Measurements from ENCODE around the gene RNF111.
"Not testable (repeated sequence)": the region's sequence is repeated elsewhere in the genome, so short reads cannot be mapped to it uniquely, and the experiment has no call there.

The RNF111 gene

DNA sequence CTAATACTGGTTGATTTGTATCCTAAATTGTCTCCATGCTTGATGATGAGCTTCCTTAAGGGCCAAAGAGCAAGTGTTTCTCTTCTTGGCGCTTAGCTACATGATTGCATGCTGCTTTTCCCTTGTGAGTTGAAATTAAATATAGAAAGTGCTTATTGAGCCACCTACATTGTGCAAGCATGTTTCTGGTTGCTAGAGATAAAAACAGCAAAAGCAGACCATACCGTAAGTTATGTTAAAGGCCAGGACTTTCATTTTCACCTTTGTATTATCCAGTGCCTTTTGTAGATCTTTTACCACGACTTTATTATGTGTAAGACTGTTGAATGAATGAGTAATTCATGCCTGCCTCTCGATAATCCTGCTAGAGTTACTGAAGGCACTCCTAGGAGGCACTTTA lies 75.6 kb downstream of the RNF111 start:
- DNase-seq: no peak

DNA sequence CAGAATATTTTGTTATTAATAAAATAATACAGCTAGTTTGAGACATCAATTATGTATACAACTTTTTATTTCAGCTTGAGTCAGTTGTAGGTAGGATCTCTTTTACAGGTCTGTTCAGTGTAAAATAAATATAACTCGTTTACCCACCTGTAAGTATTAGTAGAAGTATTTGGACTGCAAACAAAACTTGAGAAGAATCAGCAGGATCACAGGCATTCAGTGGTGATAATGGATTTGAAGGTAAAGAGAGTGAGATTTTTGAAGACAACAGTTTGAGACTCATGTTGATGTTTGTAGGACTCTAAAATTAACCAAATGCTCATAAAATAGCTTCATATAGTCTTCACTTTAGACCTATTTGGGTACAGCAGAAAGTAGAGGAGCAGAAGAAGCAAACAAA lies 82.0 kb downstream of the RNF111 start:
- no peak for DNase-seq

DNA sequence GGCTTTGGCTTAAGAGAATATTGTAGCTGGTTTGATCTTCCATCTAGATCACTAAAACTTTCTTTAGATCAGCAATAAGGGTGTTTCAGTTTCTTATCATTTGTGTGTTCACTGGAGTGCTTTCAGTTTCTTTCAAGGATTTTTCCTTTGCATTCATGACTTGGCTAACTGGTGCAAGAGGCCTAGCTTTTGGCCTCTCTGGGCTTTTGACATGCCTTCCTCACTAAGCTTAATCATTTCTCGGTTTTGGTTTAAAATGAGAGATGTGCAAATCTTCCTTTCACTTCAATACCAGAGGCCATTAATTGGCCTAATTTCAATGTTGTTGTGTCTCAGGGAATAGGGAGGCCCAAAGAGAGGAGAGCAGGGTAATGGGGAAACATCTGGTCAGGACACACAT lies 87.1 kb downstream of the RNF111 start:
- DNase-seq: no peak

DNA sequence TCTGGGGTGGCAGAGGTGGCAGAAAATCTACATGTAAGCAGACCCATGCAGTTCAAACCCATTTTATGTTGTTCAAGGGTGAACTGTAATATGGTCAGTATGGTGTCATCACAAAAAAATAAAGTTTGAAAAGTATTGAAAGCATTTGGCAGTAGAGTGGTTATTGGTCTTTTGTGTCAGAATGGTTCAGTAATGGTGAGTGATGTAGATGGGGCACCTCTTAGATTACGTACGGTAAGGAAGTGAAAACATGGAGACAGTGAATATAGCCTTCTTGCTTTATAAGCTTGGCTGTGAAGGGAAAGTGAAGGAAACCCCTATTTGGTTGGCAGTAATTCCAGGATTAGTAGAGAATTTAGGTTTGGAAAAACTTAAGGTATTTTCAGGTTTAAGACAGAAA lies 100.3 kb downstream of the RNF111 start:
- DNase-seq: no peak

DNA sequence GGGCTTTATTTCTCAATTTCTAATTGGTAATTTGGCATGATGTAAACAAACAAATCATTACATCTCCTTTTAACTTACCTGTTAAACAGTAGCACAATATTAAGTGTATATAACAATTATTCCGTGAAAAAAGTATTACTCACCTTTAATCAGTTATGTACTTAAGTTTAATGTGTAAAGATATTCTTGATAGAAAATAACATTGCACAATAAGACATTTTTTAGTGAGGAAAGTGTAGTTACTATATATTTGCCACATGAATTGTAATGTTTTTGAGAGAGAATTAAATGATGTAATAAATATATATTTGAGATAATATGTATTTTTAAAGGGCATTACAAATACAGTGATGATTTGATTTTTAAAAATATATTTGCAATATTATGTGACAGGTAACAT lies 106.6 kb downstream of the RNF111 start:
- DNase-seq: no peak

DNA sequence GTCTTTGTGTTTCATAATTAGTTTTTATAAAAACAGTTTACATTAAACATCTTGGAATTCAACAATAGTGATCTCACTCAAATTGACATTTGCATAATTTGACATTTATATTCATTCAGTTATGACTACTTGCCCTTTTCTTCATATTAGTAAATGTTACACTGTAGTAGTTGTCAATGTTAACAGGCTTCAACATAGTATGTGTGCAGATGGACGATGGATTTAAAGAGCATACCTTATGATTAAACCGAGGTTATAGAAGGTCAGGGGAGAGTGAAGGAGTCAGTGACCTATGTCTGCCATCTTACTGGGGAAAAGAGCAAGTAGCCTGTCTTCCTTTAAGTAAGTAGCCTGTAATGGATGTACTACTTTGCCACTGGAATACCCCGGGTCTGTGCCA lies 109.0 kb downstream of the RNF111 start:
- no peak for DNase-seq

DNA sequence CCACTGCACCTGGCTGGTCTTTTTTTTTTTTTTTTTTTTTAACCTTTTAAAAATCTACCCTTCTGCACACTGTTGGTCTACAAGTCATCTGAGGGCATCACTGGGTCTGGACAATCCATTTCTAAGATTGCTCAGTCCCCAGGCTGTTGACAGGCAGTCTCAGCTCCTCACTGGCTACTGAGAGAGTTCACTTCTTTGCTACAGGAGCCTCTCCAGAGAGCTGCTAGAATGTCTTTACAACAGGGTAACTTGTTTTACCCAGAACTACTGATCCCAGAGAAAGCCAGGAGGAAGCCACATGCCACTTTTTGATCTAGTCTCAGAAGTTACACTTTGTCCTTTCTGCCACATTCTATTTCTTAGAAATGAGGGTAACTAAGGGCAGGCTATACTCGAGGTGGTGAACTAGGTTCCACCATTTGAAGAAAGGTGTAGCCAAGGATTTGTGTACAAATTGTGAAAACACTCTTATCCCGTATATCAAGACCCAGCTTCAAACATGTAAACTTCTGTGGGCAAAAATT lies 111.8 kb downstream of the RNF111 start:
- no peak for DNase-seq

DNA sequence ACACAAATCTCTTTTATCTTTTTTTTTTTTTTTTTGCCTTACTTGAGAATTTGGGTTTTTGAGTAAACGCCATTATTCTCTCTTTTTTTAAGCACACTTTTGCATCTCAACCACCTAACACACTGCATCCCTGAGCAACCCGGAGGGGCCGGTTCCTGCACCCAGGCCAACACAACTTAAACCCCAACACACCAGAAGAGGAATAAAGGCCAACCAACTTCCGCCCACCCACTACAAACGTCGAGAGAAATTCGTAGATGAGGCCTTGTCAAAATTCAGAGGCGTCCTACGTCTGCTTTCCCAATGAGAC lies 117.1 kb downstream of the RNF111 start:
- DNase-seq: no peak

DNA sequence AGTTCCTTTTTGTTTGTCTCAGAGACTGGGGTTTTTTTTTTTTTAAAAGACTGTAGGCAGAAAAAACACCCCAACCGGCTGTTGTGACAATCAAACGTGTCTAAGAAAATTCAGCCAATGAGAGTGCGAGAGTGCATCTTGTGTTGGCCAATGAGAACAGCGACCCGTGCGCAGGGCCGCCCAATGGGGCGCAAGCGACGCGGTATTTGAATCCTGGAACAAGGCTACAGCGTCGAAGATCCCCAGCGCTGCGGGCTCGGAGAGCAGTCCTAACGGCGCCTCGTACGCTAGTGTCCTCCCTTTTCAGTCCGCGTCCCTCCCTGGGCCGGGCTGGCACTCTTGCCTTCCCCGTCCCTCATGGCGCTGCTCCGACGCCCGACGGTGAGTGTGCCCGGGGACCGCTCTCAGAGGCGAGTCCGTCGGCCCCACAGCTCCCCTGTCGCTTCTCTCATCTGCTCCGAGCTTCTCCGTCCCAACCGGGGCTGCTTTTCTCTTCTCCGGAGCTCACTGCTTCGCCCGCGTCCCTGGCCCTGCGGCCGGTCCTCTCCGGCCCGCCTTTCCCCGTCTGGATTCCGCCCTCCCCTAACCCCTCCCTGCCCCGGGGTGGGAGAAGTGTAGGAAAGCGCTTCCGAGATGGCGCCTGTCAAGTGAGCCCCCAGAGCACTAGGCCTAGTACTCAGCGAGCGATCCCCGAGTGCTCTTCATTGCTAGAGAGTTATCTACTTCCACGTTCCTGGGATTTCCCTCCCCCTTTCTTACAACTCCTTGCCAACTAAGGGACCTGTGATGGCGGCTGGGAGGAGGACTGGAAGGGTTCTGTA lies 117.7 kb downstream of the RNF111 start, which contains the start of gene CCNB2:
Gene CCNB2 (plus strand): TSS at position 235 of the 821 bp plus-strand sequence. CDS start 123 bp downstream, at position 358.
- DNase-seq: peak; percentile 98

DNA sequence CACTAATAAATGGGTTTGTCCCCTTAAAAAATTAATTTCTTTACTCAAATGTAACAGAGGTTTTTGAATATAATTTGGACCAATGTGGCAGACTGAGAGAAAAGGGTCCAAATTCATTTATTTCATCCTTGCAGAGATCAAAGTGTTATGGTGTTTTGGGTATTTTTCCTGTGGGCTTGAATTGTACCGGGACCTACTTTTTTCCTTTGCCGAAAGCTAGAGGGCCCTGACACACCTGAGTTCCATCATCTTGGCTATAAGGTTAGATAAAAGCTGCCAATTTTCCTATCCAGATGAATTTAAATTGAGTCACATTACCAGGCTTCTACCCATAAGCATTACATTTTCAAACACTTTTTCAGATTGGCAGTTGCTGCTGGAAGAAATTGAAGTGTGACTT lies 118.4 kb downstream of the RNF111 start:
- DNase-seq: peak; percentile 45

DNA sequence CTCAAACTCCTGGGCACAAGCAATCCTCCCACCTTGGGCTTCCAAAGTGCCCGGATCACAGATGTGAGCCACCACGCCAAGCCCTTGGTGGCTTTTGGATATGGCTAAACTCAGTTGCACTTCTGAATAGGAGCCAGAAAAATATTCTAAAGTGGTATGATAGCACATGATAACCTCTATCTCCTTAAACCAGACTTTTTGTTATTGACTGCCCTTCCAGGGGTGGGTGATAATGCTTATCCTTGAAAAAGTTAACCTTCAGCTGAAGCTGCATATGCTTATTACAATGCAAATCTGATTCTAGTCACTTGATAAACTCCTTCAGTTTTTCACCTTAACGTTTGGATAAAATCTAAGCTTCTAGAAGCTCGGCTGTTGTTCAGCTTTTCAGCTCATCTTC lies 123.8 kb downstream of the RNF111 start:
- DNase-seq: no peak

DNA sequence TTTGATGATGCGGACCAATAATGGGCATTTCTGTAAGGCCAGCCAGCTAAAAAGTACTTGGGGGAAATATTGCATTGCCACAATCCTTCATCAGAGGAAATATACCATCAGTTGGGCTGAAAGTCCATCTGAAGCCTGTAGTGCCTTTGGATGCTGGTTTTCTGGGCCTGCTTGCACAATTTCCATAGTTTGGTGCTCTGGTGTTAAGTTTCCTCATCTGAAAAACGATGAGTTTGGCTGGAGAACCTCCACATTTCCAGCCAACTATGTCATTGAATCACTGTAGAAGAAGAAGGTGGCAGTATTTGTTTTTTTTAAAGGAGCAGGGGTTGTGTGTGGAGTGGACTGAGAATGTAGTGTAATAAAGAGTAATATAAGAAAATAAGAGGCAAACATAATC lies 127.6 kb downstream of the RNF111 start:
- no peak for DNase-seq

DNA sequence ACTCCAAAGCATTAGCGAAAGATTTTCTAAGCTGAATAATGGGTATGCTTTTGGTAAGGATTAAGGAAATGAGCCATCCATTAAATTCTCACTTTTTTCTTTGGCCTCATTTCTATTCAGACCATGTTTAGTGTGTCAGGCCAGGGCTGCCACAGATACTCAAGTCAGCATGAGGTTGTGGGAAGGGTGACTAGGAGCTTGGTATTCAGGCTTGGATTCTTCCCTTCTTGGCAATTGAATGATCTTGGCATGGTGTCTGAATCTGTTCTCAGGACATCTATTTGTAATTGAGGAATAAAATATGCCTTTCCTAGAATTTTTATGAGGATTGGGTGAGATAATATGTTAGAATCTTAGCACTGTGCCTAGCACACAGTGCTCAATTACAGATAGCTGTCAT lies 128.7 kb downstream of the RNF111 start:
- no peak for DNase-seq

DNA sequence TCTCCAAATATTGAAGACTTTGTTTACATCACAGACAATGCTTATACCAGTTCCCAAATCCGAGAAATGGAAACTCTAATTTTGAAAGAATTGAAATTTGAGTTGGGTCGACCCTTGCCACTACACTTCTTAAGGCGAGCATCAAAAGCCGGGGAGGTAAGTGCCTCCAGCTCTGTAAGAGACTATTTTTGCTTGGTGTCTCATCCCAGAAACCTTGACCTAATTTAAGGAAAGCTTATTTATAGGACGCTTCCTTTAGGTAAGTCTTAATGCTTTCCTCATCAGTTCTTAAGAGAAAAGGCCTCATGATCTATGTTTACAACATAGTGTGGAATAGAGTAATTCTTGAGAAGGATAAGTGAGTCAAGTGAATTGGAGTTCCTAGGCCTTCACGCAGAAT lies 129.3 kb downstream of the RNF111 start:
- no peak for DNase-seq

DNA sequence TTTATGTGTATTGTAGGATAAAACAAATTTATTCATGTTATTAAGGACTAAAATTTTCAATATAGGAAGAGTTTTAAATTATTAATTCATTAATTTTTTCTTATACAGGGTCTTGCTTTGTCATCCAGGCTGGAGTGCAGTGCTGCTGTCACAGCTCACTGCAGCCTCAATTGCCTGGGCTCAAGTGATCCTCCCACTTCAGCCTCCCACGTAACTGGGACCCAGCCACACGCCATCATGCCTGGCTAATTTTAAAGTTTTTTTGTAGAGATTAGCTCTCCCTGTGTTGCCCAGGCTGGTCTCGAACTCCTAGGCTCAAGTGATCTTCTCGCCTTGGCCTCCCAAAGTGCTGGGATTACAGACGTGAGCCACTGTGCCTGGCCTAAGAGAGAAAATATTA lies 132.2 kb downstream of the RNF111 start:
- DNase-seq: no peak

DNA sequence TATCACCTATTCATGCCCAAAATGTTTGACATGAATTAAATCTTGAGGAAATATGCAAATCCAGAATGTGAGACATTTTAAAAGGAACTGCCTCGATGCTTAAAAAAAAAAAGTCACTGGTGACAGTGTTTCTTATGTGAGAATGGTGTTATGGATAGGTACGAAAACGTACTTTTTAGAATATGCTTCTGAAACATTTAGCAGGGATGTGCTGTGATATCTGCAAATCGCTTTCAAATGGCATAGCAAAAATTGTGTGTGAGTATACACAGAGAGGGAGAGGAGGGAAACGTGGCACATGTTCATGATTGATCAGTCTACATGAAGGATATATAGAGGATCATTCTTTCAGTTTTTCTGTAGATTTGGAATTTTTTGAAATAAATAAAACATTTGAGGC lies 133.5 kb downstream of the RNF111 start:
- DNase-seq: no peak

DNA sequence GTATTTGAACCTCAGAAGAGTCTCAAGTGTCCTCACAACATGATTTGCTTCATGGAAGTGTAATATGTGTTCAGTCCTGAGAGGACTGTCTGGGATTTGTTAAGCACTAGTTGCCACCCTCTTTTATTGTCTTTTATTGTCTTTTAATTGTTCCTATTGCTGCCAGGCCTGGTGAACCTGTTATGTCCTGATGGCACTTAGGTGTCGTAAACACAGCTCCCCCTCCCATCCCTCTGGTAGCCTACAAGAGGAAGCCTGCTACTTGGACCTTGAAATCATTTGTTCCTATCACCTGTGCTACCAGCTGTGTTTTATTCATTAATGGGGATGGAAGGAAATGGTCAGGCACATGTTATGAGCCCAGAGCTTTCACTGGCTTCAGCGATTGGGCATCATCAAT lies 136.8 kb downstream of the RNF111 start:
- no peak for DNase-seq

DNA sequence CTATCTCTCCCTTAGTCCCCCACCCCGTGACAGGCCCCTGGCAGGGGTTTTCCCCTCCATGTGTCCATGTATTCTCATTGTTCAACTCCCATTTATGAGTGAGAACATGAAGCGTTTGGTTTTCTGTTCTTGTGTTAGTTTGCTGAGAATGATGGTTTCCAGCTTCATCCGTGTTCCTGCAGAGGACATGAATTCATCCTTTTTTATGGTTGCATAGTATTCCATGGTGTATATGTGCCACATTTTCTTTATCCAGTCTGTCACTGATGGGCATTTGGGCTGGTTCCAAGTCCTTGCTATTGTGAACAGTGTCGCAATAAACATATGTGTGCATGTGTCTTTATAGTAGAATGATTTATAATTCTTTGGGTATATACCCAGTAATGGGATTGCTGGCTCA lies 138.2 kb downstream of the RNF111 start:
- not testable (repeated sequence) for DNase-seq

DNA sequence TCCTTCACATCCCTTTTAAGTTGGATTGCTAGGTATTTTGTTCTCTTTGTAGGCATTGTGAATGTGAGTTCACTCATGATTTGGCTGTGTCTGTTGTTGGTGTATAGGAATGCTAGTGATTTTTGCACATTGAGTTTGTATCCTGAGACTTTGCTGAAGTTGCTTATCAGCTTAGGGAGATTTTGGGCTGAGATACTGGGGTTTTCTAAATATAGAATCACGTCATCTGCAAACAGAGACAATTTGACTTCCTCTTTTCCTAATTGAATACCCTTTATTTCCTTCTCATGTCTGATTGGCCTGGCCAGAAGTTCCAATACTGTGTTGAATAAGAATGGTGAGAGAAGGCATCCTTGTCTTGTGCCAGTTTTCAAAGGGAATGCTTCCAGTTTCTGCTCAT lies 139.8 kb downstream of the RNF111 start:
- not testable (repeated sequence) for DNase-seq

DNA sequence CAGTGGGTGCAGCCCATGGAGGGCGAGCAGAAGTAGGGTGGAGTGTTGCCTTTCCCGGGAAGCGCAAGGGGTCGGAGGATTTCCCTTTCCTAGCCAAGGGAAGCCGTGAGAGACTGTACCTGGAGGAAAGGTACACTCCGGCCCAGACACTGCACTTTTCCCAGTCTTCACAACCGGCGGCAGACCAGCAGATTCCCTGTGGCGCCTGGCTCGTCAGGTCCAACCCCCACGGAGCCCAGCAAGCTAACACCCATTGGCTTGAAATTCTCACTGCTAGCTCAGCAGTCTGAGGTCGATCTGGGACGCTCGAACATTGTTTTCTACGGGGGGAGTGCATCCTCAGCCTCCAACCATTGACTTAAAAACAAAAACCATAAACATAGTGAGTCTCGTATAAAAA lies 144.0 kb downstream of the RNF111 start:
- DNase-seq: no peak

DNA sequence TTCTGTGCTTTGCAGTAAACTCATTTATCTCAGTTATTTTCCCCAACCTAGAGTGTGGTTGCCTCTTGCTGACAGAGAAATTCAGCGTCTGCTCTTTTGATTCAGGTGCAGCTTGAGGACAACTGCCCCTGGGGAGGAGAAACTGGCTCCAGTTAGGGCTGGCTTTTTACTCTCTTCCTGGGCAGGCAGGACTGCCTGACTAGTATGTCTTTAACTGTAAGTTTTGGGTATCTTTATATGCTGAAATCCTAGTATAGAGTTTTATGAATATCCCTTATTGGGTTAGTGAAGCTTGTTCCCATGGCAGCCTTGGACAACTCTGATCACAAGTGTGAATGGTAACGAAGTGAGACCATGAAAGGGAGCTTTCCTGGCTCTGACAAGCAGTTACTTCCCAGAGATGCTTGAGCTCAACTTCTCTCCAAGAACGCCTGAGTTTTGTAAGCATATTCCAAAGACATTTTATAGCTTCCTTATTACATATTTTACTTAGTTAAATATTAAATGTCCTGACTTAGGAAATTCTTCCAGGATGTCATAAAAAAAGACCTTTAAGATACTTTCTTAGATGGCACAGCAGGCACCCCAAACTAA lies 144.6 kb downstream of the RNF111 start:
- DNase-seq: no peak

DNA sequence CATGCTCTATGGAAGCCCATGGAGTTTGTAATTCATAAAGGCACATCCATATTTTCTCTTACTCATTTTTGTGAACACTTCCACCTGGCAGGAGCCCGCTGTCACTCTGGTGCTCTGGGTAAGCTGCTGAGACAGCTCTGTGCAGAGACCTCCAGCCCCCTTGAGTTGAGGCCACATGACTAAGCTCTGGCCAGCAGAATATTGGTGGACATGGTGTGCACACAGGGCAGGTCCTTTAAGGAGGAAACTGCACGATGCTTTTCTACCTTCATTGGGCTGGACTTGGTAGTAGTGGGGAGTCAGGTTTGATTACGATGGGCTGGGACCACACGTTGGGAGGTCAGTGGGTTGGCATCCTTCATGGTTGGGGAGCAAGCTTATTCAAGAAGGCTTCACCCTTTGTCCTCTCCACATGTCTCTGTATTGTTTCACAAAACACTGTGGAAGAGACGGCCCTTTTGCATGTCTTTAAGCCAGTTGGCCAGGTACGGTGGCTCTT lies 146.5 kb downstream of the RNF111 start:
- no peak for DNase-seq

DNA sequence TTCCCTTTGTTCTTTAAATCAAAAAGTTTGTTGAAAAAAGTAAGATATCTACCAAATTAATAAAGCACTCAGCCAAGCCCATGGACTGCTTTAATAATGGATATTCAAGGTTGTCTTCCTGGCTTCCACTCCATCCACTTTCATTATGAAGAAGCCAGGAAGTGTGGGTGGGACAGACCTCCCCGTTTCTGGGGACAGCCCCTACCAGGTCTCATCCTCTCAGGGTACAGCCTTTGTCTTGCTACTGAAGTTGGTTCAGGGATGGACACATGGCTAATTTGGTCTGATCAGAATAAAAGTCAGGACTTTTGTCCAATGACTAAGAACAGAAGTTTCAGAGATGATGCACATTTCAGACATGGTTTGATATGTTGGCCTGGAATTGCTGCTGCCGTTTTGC lies 150.1 kb downstream of the RNF111 start:
- no peak for DNase-seq

DNA sequence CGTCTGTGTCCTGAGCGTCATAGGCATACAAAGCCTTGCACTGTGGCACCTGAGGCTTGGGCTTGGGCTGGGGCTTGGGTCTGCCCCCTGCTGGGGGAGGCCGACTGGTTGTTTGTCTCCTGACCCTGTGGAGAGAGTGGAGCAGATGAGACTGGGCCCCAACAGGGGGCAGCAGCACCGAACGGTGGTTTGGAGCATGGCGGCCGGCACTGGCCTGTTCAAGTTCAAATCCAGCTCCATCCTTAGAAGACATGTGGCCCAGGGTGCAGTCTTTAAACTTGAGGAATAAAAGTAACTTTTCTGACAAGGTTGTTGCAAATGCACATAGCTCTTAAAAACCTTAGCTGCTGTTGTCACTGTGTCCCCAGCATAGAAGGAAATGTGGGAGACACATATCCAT lies 150.8 kb downstream of the RNF111 start:
- peak; percentile 59 for DNase-seq

All from NCI-H69 (cell line).